ENCODE results near the gene PPP1R9A. TPM values are rescaled to one million over a fixed set of nuclear protein-coding genes. Genes with fewer than 3 reads are reported as not detected.
A peak's percentile ranks its signal among the peaks of the same experiment; 100 is the strongest.

Gene PPP1R9A
- total RNA-seq, 1 donor from 2014 or later, result 57.2 TPM

DNA sequence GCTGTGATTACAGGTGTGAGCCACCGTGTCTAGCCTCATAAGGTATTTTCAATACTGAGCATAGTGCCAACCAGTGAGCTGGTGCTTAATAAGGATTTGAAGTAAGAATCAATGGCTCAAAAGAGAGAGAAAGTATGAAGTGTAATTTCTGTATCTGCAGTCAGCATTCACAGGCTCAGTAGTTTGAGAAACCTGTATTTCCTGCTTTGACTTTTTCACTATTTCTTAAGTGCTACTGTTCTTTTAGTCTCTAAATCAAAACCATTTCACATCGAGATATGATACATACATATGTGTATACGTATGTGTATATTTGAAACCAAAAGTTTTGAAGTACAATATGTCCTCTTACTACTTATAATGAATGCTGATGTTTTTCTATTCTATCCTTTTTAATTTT, 189.9 kb downstream of the PPP1R9A start:
- peaks cover 2% of the 10 kb centered on the region for H3K4me1 Mint-ChIP-seq (ENCODE audit: low read depth)
- H3K4me3 Mint-ChIP-seq (ENCODE audit: low read depth), result no peak overlapping the region
- no peak for DNase-seq (ENCODE audit: low spot score, unreplicated experiment)
- H3K27ac Mint-ChIP-seq, result no peak overlapping the region
- H3K27me3 Mint-ChIP-seq, result no peaks in the 10 kb centered on the region
- peaks cover 9% of the 10 kb centered on the region for H3K36me3 Mint-ChIP-seq (ENCODE audit: insufficient read depth)
- peaks cover 8% of the 10 kb centered on the region for H3K9me3 Mint-ChIP-seq (ENCODE audit: low read depth)
- TF ChIP-seq, protein P1, sequence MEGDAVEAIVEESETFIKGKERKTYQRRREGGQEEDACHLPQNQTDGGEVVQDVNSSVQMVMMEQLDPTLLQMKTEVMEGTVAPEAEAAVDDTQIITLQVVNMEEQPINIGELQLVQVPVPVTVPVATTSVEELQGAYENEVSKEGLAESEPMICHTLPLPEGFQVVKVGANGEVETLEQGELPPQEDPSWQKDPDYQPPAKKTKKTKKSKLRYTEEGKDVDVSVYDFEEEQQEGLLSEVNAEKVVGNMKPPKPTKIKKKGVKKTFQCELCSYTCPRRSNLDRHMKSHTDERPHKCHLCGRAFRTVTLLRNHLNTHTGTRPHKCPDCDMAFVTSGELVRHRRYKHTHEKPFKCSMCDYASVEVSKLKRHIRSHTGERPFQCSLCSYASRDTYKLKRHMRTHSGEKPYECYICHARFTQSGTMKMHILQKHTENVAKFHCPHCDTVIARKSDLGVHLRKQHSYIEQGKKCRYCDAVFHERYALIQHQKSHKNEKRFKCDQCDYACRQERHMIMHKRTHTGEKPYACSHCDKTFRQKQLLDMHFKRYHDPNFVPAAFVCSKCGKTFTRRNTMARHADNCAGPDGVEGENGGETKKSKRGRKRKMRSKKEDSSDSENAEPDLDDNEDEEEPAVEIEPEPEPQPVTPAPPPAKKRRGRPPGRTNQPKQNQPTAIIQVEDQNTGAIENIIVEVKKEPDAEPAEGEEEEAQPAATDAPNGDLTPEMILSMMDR (IDR thresholded peaks at IDR 0.05; ENCODE audit: unreplicated experiment), result no peak

DNA sequence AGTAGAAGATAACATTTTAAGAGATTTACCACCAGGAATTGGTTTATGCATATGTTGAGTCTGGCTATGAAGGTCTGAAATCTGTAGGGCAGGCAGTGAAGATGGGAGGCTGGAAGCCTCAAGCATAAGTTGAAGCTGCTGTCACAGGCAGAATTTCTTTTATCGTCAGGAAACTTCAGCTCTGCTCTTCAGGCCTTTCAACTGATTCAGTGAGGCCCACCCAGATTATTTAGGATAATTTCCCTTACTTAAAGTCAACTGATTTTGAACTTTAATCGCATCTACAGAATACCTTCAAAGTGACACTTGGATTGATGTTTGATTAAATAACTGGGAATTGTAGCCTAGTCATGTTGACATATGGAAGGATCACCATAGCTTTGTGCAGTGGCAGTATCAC, 190.5 kb downstream of the PPP1R9A start:
- Mint-ChIP-seq H3K27ac (no peak overlapping the region), H3K9me3 (ENCODE audit: low read depth) (peaks cover 8% of the 10 kb centered on the region), H3K36me3 (ENCODE audit: insufficient read depth) (peaks cover 9% of the 10 kb centered on the region), H3K27me3 (no peaks in the 10 kb centered on the region), H3K4me3 (ENCODE audit: low read depth) (no peak overlapping the region), H3K4me1 (ENCODE audit: low read depth) (peaks cover 2% of the 10 kb centered on the region)
- DNase-seq (ENCODE audit: low spot score, unreplicated experiment), result no peak
- TF ChIP-seq, protein P1 (IDR thresholded peaks at IDR 0.05; ENCODE audit: unreplicated experiment), result no peak

DNA sequence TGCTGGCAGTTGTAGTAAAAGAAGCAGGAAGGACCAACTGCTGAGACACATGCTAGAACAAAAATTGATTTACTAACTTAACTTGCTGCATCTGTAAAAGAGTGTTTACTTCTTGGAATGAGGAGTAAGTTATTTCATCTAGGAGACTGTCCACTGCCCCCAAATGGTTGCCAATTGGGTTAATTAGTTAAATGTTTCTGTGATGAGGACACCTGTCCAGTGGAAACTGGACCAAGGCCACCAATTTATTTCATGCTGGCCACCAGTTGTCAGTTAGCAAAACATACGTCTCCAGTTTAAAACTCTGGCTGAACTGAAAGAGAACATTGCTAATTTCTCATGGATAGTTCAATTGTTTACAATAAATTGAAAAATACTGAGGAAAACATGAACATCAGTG, 191.7 kb downstream of the PPP1R9A start:
- H3K4me1 Mint-ChIP-seq (ENCODE audit: low read depth), result peaks cover 2% of the 10 kb centered on the region
- H3K27ac Mint-ChIP-seq, result peak overlapping the region; percentile 25
- peaks cover 9% of the 10 kb centered on the region for H3K36me3 Mint-ChIP-seq (ENCODE audit: insufficient read depth)
- no peaks in the 10 kb centered on the region for H3K27me3 Mint-ChIP-seq
- no peak for DNase-seq (ENCODE audit: low spot score, unreplicated experiment)
- TF ChIP-seq, protein P1 (IDR thresholded peaks at IDR 0.05; ENCODE audit: unreplicated experiment), result no peak
- H3K9me3 Mint-ChIP-seq (ENCODE audit: low read depth), result peaks cover 8% of the 10 kb centered on the region
- H3K4me3 Mint-ChIP-seq (ENCODE audit: low read depth), result no peak overlapping the region

DNA sequence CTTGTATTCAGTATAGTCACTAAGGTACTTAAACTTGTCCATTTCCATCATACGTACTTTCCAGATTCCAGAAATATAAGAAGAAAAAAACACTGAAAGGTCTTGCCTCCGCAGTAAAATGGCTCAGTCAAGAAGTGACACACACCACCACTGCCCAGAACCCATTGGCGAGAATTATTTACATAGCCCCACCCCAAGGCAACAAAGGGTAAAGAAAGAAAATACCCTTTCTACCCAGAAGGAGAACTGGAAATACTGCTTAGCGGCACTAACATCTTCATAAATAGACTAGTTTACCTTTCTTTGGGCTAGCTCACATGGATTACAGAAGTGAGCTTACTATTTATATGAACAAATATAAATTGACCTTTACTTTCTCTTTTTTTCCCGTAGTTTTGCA, 194.0 kb downstream of the PPP1R9A start:
- Mint-ChIP-seq H3K9me3 (ENCODE audit: low read depth) (peaks cover 8% of the 10 kb centered on the region), H3K4me1 (ENCODE audit: low read depth) (peaks cover 9% of the 10 kb centered on the region), H3K27ac (no peak overlapping the region)

DNA sequence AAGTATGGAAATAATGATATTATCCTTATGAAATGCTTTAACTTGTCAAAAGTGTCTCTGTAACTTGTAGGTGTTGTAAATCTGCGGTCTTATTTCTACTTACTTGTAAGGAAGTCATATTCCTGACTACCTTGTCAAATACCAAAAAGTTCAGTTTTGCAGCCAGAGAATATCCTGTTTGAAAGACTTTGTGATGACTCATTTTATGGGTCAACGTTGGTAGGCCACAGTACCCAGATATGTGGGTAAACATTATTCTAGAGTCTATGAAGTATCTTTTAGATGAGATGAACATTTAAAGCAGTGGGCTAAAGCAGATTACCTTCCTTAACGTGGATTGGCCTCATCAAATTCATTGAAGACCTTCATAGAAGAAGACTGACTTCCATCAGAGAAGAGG, 195.3 kb downstream of the PPP1R9A start:
- H3K4me1 Mint-ChIP-seq (ENCODE audit: low read depth), result peaks cover 9% of the 10 kb centered on the region
- H3K27ac Mint-ChIP-seq, result no peak overlapping the region
- TF ChIP-seq, protein P1 (IDR thresholded peaks at IDR 0.05; ENCODE audit: unreplicated experiment), result no peak
- no peak for DNase-seq (ENCODE audit: low spot score, unreplicated experiment)
- peaks cover 9% of the 10 kb centered on the region for H3K36me3 Mint-ChIP-seq (ENCODE audit: insufficient read depth)
- no peak overlapping the region for H3K4me3 Mint-ChIP-seq (ENCODE audit: low read depth)
- no peaks in the 10 kb centered on the region for H3K27me3 Mint-ChIP-seq
- H3K9me3 Mint-ChIP-seq (ENCODE audit: low read depth), result peaks cover 8% of the 10 kb centered on the region

More for the DNA sequence above, 194.0 kb downstream of the PPP1R9A start:
- no peaks in the 10 kb centered on the region for H3K27me3 Mint-ChIP-seq
- H3K4me3 Mint-ChIP-seq (ENCODE audit: low read depth), result no peak overlapping the region
- DNase-seq (ENCODE audit: low spot score, unreplicated experiment), result no peak
- TF ChIP-seq, protein P1 (IDR thresholded peaks at IDR 0.05; ENCODE audit: unreplicated experiment), result no peak
- H3K36me3 Mint-ChIP-seq (ENCODE audit: insufficient read depth), result peaks cover 9% of the 10 kb centered on the region

Data from progenitor cell of endocrine pancreas (in vitro differentiated cells).